SHP77 (cell line): ENCODE results near the gene ASRGL1.
"Not testable (repeated sequence)": the region's sequence is repeated elsewhere in the genome, so short reads cannot be mapped to it uniquely, and the experiment has no call there.

Source experiments
- DNase-seq, 2 experiments: peaks; one replicate each; lab custom pipeline; 2025; lab: John Stamatoyannopoulos, UW

The ASRGL1 gene

DNA sequence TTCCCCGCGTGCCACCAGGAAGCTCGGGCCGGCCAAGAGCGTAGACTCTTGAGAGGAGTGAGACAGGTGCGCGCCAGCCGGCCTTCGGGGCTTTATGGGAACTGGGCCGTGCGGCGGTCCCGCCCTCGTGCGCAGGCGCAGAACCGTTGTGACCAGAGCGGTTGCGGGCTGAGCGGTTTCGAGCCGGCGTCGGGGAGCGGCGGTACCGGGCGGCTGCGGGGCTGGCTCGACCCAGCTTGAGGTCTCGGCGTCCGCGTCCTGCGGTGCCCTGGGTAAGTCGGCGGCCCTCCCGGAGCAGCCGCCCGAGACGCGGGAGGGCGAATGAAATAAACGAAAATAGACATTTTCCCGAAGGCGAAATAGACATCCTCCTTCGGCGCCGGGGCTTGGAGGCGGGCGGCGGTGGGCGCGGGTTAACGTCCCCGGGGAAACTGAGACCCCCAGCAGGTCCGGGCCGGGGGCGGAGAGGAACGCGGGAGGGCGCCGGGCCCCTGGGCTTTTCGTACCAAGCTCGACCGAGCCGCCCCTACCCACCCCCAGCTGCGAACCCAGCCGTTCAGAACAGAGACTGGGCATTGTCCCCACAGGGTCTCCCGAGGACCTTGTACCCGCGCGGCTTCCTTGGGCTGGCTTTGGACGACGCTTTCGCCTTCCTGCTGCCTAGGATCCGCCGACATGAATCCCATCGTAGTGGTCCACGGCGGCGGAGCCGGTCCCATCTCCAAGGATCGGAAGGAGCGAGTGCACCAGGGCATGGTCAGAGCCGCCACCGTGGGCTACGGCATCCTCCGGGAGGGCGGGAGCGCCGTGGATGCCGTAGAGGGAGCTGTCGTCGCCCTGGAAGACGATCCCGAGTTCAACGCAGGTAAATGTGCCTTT, at the start of gene ASRGL1:
Gene ASRGL1, plus strand, starts transcription at position 146 of the 879 bp plus-strand sequence. Its CDS starts 530 bp downstream, at position 676.
- peak; percentile 78 to 94 for DNase-seq

- no peak for DNase-seq
These were observed 41.7 kb upstream of the ASRGL1 start for GRCh38 chr11:62295504-62295903.

DNA sequence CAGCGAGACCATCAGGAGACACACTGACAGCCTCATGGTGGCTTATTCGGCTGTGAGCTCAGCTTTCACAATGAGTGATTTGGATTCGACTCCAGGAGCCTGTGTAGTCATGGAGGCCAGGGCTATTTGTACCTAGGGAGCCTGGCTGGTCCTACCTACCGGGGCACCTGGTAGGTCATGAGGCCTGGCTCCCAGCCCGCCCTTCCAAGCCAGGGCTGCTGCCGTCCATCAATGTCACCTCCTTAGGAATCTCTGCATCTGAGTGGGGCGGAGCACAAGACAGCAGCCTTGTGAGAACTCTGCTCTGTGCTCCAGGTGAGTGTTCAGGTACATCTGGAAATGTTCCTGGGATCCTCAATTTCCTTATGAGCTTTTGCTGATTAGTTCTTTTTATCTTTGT, 38.3 kb upstream of the ASRGL1 start, which contains the start of gene SCGB1D4:
Gene SCGB1D4, minus strand, starts transcription at position 101 of the 400 bp plus-strand sequence. Its CDS starts 65 bp downstream, at position 36.
- DNase-seq: no peak

DNA sequence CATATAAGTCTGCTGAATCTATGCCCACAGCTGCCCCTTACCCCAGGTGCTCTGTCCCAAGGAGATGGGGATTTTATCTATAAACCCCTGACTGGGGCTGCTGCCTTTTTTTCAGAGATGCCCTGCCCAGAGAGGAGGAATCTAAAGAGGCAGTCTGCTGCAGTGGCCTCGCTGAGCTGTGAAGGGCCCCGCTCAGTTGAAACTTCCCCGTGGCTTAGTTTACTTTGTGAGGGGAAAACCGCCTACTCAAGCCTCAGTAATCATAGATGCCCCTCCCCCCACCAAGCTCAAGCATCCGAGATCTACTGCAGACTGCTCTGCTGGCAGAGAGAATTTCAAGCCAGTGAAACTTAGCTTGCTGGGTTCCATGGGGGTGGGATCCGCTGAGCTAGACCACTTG, 31.0 kb upstream of the ASRGL1 start:
- DNase-seq: no peak

- no peak for DNase-seq
These were observed 29.3 kb upstream of the ASRGL1 start for GRCh38 chr11:62307950-62308349.

- no peak for DNase-seq
These were observed 27.3 kb upstream of the ASRGL1 start for GRCh38 chr11:62309991-62310390.

- no peak for DNase-seq
These were observed 21.8 kb upstream of the ASRGL1 start for GRCh38 chr11:62315431-62315830.

GRCh38 chr11:62322524-62322923, 14.7 kb upstream of the ASRGL1 start:
- no peak for DNase-seq

DNA sequence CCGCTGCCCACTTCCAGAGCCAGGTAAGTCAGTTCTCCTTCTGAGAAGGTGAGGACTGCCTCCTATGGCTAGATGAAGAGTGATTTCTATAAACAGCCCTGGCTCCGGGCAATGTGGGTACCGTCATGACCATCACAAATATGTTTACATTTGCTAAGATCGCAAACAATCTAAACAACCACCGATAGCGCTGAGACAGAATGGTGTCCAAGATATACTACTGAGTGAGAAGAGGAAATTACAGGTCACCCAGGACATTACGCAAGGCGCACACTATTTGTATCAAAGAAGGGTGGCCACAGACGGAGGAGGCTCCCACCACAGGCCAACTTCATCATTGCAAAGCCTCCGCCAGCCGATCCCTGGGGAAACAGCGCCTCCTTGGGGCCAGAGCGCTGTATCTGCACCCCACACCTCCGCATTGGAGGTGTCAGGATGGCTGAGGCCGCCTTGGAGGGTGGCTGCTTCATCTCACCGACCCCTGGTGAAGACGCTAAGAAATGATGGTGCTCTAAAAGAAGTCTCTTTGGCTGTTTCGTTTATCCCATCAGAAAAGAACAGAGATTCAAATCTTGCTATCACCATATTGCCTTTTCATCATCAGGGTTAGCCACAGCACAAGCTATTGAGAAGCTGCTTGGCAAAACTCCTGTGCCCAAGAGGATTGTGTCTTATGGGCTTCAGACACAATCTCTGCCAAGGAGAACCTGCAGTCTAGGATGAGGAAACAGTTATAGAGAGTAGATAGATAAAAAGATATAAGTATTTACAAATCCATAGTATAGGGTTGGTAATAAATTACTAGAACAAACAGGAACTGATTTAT, 12.3 kb upstream of the ASRGL1 start:
- peak; percentile 6 to 43 for DNase-seq

- not testable (repeated sequence) for DNase-seq
These were observed 11.5 kb upstream of the ASRGL1 start for GRCh38 chr11:62325781-62326180.

GRCh38 chr11:62326719-62327118, 10.5 kb upstream of the ASRGL1 start:
- DNase-seq: not testable (repeated sequence)

DNA sequence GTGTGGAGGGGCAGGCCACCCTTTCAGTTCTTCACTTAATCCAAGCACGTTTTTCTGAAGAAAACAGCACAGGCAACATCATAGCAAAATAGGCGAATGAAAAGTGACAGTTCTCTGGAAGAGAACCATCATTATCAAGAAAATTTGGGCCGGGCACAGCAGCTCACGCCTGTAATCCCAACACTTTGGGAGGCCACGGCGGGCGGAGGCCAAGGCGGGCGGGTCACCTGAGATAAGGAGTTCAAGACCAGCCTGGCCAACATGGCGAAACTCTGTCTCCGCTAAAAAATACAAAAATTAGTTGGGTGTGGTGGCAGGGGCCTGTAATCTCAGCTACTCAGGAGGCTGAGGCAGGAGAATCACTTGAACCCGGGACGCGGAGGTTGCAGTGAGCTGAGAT, 9.7 kb upstream of the ASRGL1 start:
- DNase-seq: not testable (repeated sequence)

DNA sequence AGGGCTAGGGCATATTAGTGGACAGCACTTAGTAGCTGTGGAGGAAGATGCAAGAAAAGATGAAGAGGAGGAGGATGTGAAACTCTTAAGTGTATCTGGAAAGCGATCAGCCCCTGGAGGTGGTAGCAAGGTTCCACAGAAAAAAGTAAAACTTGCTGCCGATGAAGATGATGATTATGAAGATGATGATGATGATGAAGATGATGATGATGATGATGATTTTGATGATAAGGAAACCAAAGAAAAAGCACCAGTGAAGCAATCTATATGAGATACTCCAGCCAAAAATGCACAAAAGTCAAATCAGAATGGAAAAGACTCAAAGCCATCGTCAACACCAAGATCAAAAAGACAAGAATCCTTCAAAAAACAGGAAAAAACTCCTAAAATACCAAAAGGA, 6.0 kb upstream of the ASRGL1 start:
- DNase-seq: not testable (repeated sequence)

DNA sequence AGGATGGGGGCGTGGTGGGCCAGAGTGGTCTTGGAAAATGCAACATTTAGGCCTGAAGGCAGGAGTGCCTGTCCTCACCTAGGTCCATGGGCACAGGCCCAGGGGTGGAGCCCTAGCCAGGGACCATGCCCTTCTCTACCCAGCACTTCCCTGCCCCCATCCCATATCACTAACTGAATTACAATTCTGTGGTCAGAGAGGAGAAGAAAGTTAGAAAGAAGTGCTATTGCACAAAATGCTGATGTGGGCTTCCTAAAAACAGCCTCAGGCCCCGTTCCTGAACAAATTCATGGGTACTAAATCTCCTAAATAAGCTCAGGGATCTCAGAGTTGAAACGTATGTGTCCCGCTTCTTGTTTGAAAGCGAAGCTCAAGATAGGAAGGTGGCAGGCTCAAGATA, 3.5 kb upstream of the ASRGL1 start:
- DNase-seq: no peak

- not testable (repeated sequence) for DNase-seq
These were observed 322 bp upstream of the ASRGL1 start for GRCh38 chr11:62336949-62337302.

DNA sequence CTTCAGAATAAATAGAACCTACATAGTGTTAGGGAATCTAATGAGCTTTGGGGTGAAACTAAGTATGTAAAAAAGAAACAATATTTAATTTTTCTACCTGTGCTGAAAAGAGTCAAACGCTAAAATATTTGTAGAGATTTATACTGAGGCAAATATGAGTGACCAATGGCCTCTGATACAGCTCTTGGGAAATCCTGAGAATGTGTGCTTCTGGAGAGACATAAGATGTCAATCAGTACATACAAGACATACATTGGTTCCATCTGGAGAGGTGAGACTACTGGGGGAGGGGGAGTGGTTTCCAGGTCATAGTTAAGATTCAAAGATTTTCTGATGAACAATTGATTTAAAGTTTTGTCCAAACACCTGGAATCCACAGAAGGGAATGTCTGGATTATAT, 970 bp downstream of the ASRGL1 start:
- DNase-seq: no peak

GRCh38 chr11:62340269-62340901, 3.1 kb downstream of the ASRGL1 start:
- peak in 1 of 2 experiments; percentile 20 for DNase-seq

GRCh38 chr11:62341588-62341987, 4.3 kb downstream of the ASRGL1 start:
- no peak for DNase-seq

DNA sequence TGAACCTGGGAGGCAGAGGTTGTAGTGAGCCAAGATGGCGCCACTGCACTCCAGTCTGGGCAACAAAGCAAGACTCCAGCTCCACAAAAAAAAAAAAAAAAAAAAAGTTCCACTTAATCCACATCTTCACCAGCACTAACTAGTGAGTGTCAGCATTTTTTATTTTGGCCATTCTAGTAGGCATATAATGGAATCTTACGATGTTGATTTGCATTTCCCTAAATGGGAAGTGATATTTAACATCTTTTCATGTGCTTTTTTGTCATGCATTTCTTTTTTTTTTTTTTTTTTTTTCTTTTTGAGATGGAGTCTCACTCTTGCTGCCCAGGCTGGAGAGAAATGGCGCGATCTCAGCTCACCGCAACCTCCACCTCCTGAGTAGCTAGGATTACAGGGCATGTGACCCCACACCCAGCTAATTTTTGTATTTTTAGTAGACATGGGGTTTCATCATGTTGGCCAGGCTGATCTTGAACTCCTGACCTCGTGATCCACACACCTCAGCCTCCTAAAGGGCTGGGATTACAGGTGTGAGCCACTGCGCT, 6.5 kb downstream of the ASRGL1 start:
- not testable (repeated sequence) for DNase-seq

DNA sequence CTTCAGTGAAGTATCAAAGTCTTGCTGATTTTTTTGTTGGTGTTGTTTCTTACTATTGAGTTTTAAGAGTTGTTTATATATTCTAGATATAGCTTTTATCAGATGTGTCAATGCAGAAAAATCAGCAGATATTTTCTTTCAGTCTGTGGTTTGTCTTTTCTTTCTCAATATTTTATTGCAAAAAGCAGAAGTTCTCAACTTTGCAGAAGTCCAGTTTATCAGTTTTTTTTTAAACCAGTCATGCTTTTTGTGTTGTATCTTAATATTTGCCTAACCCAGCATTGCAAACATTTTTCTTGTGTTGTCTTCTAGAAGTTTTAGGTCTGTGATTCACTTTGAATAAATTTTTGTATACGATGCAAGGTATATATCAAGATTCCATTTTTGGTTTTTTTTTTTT, 7.0 kb downstream of the ASRGL1 start:
- no peak for DNase-seq

DNA sequence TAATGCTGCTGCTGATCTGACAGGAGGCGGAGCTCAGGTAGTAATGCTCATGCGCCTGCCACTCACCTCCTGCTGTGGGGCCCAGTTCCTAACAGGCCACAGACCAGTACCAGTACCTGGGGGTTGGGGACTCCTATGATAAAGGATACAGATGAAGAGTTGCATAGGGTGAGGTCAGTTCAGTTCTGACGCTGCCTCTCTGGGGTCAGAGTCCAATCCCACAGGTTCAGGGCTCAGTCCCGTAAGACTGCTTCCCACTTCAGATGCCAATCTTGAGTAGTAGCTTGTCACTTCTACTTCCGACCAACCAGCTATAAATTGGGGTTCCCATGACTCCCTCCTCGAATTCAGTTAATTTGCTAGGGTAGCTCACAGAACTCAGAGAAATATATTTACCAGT, 8.6 kb downstream of the ASRGL1 start:
- no peak for DNase-seq
